ENCODE measurements around the gene NBPF1. TPM values are rescaled to one million over a fixed set of nuclear protein-coding genes. Genes with fewer than 3 reads are reported as not detected.

Gene NBPF1
- polyA plus RNA-seq: 2.8 and 4.8 TPM in 2 replicates

GRCh38 chr1:16613185-16614147 lies at the start of gene NBPF1:
TSS of gene NBPF1 (minus strand) at chr1:16613564.

GRCh38 chr1:16514107-16515055 lies 99.0 kb downstream of the NBPF1 start, which contains the start of gene RNU1-1:
TSS of gene RNU1-1 (minus strand) at chr1:16514285.

Other genes with a start within 250 kb of the NBPF1 start
- 1.6 and 3.6 TPM in 2 replicates for gene SZRD1, start 246.3 kb downstream of the NBPF1 start, polyA plus RNA-seq
- gene SPATA21, start 176.1 kb downstream of the NBPF1 start, polyA plus RNA-seq: not detected in 2 replicates
- gene NECAP2, start 172.8 kb downstream of the NBPF1 start, polyA plus RNA-seq: 0.56 and 2.1 TPM in 2 replicates
- not detected in 2 replicates for gene RNU1-1, start 99.3 kb downstream of the NBPF1 start, polyA plus RNA-seq
- not detected in 2 replicates for gene RNU1-3, start 53.4 kb upstream of the NBPF1 start, polyA plus RNA-seq
- gene RNU1-4, start 127.0 kb upstream of the NBPF1 start, polyA plus RNA-seq: not detected in 2 replicates